GM23338 (cell line): ENCODE measurements around the gene MIS12. TPM values are rescaled to one million over a fixed set of nuclear protein-coding genes. Genes with fewer than 3 reads are reported as not detected.

Experiments used
- ETS1 ChIP-seq: IDR thresholded peaks from 2 replicates; pipeline ENCODE4 v1.6.1; 2016; ENCODE audit warnings: antibody characterized with exemption
- EZH2phosphoT487 ChIP-seq: fragments of 200-600 bp; sonication (generic); IDR thresholded peaks from one replicate; pipeline ENCODE4 v1.8.1; 2018; ENCODE audit warnings: antibody characterized with exemption; ENCODE audit not compliant: unreplicated experiment
- NANOG ChIP-seq: IDR thresholded peaks from 2 replicates; pipeline ENCODE4 v1.6.1; 2016; ENCODE audit warnings: antibody characterized with exemption, borderline replicate concordance
- REST ChIP-seq: IDR thresholded peaks from one replicate; pipeline ENCODE4 v1.6.1; 2018; ENCODE audit warnings: antibody characterized with exemption; ENCODE audit not compliant: unreplicated experiment
- ZNF331 ChIP-seq: fragments of 250-450 bp; sonication (Bioruptor Pico); IDR thresholded peaks from 2 replicates; pipeline ENCODE4 v1.5.0; 2020; ENCODE audit warnings: low read depth, mild to moderate bottlenecking, moderate library complexity
- ZNF462 ChIP-seq: fragments of 250-450 bp; sonication (Bioruptor Pico); IDR thresholded peaks from 2 replicates; pipeline ENCODE4 v1.5.0; 2020; ENCODE audit warnings: mild to moderate bottlenecking, moderate library complexity
- polyA plus RNA-seq: library from polyadenylated mRNA; unstranded; fragments of >200 nt; fragmentation: Nextera tagmentation; extraction: Ambion mirVana; gene quantifications from 2 replicates; pipeline ENCODE4 v1.2.1, GENCODE V29; 2016
- total RNA-seq: library from RNA; depleted of rRNA; stranded (reverse); fragments of >200 nt; shearing (Covaris generic); gene quantifications from 2 replicates; pipeline ENCODE4 v1.2.3, GENCODE V29; 2014

MIS12 gene
- total and polyA plus RNA-seq, 2 experiments from 2014 or later = 14.0 to 22.8 TPM

GRCh38 chr17:5531085-5531418 lies 44.7 kb downstream of the MIS12 start (continued):
- TF ChIP-seq ZNF462 = no peak
- no peak for TF ChIP-seq ETS1
- no peak for TF ChIP-seq EZH2phosphoT487
- no peak for TF ChIP-seq REST
- no peak for TF ChIP-seq ZNF331 (CRISPR knock-in tag)
- no peak for TF ChIP-seq NANOG
